ENCODE data around the gene TRA2A. TPM values are rescaled to one million over a fixed set of nuclear protein-coding genes. Genes with fewer than 3 reads are reported as not detected.
"Not testable (repeated sequence)": the region's sequence is repeated elsewhere in the genome, so short reads cannot be mapped to it uniquely, and the experiment has no call there.

The TRA2A gene
- total RNA-seq: 27.7 TPM
- long read RNA-seq, partial matches to known transcripts: 0 of 4 reads
- long read RNA-seq, other reads (novel, unspliced or antisense): 2 of 4 reads

DNA sequence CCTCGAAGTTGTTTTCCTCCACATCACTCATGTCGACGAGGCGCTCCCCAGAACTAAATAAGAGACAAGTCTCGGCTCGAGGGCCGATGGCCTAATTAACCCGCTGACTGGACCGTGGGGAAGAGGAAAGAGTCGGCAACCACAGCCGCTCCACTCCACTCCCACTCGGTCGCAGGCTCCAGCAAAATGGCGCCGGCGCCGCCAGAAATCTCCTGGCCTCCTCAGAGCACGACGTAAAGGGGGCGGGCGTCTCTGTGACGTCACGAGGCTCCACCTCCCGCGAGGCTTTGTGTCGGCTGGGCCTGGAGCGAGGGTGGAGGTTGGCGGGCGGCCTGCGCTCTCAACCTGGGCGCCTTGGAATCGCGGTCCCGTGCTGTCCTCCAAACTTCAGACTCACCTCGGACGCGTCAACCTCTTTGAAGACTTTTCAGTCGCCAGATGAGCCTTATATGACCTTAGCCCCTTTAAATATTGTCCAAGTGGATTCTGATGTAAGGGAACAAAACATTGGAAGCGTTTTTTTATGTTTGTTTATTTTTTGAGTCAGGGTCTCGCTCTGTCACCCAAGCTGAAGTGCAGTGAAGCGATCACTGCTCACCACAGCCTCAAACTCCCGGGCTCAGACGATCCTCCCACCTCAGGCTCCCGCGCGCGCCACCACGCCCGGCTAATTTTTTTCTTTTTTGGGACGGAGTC, at the start of gene TRA2A:
Gene TRA2A, minus strand, starts transcription at position 188 of the 696 bp plus-strand sequence. Its CDS starts 157 bp downstream, at position 31.
- intact Hi-C loops (cut with DNase I): no loop called here
- DNase-seq (ENCODE audit: missing footprints): peak; percentile 99
- peak; percentile 98 for ATAC-seq

DNA sequence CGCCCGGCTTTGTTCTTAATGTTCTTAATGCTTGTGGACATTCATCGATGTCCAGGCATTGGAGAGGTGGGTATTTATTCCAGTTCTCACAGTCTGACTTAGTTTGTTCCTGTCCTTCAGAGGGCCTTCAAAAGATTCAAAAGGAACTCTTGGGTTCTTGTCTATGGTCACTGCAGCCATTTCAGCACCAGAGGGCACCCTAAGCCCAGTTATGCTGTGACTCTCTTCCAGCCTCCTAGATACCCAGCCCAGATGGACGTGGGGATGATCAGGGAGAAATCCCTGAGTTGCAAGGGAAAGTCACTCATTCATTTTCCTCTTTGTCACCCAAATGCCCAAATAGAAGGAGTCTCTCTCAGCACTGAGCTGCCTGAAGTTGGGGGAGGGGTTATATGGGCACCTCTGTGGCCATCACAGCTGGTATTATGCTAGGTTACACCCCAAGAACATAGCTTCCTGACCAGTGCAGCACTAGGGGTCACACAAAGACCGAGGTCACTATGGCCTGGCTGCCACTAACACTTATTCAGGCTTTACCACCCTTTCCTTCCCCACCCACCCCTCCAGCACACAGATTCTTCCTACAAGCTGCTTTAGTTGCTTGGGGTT, 38.9 kb upstream of the TRA2A start:
- ATAC-seq (peak; percentile 93), DNase-seq (ENCODE audit: missing footprints) (peak; percentile 73)
- intact Hi-C loops (cut with DNase I): loop anchor here (1.0 to 5.0 kb wide), 2 partner anchors 142 to 1097 kb away; no protein-coding TSS in a partner anchor

DNA sequence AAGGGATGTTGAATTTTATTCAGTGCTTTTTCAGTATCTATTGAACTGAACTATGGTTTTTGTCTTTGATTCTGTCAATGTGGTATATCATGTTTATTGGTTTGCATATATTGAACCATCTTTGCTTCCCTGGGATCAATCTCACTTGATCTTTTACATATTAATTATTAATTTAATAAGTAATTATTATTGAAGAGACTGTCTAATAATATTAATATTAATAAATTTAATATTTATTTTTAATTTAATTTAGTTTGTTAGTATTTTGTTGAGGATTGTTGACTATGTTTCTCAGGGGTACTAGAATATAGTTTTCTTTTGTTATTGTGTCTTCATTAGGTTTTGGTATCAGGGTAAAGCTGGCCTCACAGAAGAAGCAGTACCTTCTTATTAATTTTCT, 26.5 kb upstream of the TRA2A start:
- ATAC-seq (no peak), DNase-seq (ENCODE audit: missing footprints) (no peak)
- intact Hi-C loops (cut with DNase I): no loop called here

DNA sequence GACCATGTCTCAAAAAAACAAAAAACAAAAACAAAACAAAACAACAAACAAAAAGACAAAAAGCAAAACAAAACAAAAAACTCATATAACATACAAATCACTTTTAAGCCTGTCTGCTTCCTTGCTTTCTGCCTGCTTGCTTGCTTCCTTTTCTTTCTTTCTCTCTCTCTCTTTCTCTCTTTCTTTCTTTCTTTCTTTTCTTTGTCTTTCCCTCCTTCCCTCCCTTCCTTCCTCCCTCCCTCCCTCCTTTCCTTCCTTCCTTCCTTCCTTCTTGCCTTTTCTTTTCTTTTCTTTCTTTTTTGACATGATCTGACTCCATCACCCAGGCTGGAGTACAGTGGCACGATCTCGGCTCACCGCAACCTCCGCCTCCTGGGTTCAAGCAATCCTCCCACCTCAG, 15.9 kb upstream of the TRA2A start:
- DNase-seq (ENCODE audit: missing footprints) (no peak), ATAC-seq (no peak)
- intact Hi-C loops (cut with DNase I): loop anchor here (1.0 to 10.0 kb wide), 2 partner anchors 165 to 273 kb away; no protein-coding TSS in a partner anchor

DNA sequence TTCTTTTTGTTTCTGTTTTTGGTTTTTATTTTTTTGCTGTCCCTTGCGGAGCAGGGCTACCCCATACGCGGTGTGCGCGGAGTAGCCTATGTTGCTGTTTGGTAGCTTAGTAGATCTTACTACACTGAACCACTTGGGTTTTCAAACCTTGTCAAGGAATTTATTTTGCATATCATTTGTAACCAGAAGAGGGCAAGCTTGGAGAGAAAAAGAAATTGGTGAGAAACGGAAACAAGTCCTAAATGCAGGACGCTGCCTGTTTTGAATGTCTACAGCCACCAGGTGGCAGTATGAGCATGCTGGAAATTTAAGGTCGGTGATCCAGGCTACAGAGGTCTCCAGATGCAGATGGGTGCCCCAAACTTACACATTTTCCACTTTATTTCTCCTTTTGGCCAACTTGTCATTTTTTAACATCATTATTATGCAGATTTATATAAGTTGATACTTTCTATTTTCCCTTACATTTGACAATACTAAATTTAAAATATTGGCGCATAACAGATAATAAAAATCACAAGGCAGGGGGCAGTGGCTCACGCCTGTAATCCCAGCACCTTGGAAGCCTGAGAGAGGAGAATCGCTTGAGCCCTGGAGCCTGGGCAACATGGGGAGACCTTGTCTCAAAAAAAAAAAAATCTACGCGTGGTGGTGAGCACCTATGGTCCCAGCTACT, 15.3 kb upstream of the TRA2A start:
- intact Hi-C loops (cut with DNase I): loop anchor here (1.0 to 10.0 kb wide), 2 partner anchors 165 to 272 kb away; no protein-coding TSS in a partner anchor
- ATAC-seq: peak; percentile 82
- peak; percentile 67 for DNase-seq (ENCODE audit: missing footprints)

DNA sequence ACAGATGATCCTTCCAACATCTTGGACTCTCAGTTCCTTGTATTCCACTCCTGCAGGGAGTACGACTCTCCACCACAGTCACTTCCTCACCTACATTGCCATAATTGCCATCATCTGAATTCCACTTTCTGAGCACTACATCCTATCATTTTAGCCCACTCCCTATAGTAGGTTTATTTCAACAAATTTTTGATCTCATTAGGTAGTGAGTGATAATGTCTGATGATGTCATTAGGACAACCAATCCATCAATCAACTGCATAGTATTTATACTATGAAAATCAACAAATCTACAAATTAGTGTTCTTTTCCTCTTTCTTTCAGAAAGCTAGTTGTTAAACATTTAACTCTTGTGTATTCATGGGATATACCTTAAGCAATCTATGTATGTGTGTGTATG, 13.7 kb upstream of the TRA2A start:
- ATAC-seq (no peak), DNase-seq (ENCODE audit: missing footprints) (no peak)
- intact Hi-C loops (cut with DNase I): loop anchor here (10.0 kb wide), 1 partner anchor 271 kb away; no protein-coding TSS in a partner anchor

DNA sequence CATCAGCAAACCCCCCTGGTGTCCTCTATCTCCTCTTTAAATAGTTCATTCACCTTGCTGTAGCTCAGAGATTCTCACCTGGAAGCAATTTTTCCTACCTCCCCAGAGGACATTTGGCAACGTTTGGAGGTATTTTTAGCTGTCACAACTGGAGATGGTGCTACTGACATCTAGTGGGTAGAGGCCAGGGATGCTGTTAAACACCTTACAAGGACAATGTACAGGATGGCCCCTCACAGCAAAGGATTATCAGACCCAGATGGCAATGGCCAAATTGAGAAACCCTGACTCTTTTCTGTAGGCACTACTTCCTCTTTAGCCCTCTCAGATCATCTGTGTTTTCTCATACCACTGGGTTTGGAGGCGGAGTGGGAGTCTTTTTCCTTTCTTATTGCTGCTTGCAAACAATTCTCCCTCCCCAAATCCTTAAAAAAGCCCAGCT, 13.2 kb upstream of the TRA2A start:
- no peak for DNase-seq (ENCODE audit: missing footprints)
- intact Hi-C loops (cut with DNase I): loop anchor here (10.0 kb wide), 1 partner anchor 270 kb away; no protein-coding TSS in a partner anchor
- no peak for ATAC-seq

DNA sequence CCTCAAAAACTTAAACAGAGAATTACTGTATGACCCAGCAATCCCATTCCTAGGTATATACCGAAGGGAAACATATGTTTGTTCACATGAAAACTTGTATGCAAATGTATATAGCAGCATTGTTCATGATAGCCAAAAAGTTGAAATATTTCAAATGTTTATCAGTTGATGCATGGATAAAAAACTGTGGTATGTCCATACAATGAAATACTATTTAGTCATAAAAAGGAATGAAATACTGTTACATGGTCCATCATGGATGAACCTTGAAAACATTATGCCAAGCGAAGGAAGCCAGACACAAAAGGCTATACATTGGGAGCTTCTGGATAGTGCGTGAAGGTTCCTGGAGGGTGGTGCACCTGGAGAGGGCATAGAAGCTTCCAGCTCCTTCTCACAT, 11.0 kb upstream of the TRA2A start:
- intact Hi-C loops (cut with DNase I): loop anchor here (10.0 kb wide), 1 partner anchor 268 kb away; no protein-coding TSS in a partner anchor
- no peak for DNase-seq (ENCODE audit: missing footprints)
- no peak for ATAC-seq

DNA sequence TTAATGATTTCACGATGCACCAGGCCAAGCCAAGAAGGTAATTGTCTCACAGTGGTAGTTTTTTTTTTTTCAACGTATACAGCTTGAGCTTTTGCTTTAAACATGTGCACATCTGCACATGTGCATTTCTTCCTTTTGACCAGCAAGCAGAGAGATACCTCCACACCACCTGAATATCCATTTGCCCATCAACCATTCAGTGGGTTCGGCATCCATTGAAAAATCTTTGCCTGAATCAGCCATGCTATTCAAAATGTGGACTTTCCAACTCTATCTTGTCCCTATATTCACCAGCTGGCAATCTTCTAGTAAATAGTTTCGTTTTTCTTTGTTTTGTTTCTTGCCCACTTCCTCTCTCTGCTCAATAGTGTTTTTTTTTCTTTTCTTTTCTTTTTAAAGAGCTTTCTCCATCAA, 7.7 kb upstream of the TRA2A start:
- ATAC-seq: no peak
- intact Hi-C loops (cut with DNase I): no loop called here
- no peak for DNase-seq (ENCODE audit: missing footprints)

DNA sequence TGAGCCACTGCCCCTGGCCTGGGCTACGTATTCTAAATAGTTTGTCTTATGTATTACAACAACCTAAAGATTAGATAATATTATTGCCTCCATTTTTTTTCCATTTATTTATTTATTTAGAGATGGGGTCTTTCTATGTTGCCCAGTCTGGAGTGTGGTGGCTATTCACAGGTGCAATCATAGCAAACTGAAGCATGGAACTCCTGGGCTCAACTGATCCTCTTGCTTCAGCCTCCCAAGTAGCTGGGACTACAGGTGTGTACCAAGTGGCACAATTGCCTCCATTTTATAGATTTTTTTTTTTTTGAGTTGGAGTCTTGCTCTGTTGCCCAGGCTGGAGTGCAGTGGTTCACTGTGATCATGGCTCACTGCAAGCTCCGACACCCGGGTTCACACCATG, 6.5 kb upstream of the TRA2A start:
- ATAC-seq (no peak), DNase-seq (ENCODE audit: missing footprints) (no peak)
- intact Hi-C loops (cut with DNase I): no loop called here

DNA sequence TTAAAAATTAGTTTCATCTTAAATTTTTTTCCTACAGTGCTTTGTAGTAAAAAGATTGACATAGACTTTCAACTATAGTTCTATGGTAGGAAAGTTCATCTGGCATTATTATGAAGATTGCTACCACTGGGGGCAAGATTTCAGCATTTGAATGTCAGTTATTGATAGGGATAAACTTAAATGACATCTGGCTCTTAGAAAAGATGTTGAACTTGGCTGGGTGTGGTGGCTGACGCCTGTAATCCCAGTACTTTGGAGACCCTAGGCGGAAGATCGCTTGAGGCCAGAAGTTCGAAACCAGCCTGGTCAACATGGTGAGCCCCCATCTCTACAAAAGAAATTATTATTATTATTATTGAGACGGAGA, 1.4 kb upstream of the TRA2A start:
- intact Hi-C loops (cut with DNase I): no loop called here
- DNase-seq (ENCODE audit: missing footprints): no peak
- ATAC-seq: no peak

DNA sequence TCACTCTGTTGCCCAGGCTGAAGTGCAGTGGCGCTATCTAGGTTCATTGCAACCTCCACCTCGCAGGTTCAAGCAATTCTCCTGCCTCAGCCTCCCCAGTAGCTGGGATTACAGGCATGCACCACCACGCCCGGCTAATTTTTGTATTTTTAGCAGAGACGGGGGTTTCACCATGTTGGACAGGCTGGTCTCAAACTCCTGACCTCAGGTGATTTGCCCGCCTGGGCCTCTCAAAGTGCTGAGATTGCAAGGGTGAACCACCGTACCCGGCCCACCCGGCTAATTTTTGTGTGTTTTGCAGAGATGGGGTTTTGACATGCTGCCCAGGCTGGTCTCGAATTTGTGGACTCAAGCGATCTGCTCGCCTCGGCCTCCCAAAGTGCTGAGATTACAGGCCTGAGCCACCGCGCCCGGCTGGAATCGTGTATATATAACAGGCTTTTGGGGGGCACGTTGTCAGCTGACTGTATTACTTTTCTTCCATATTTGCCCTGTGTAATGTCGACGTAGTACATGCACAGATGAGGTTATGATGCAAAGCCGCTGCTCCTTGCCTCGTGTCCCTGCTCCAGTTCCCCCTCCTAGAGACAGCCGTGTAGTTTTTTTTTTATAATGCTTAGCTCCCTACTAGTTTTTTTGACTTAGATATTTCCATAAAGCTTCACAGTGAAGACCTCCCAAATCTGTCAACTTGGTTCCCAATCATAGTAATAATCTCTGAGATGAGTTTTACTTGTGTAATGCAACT, 883 bp upstream of the TRA2A start:
- no peak for ATAC-seq
- no peak for DNase-seq (ENCODE audit: missing footprints)
- intact Hi-C loops (cut with DNase I): no loop called here

DNA sequence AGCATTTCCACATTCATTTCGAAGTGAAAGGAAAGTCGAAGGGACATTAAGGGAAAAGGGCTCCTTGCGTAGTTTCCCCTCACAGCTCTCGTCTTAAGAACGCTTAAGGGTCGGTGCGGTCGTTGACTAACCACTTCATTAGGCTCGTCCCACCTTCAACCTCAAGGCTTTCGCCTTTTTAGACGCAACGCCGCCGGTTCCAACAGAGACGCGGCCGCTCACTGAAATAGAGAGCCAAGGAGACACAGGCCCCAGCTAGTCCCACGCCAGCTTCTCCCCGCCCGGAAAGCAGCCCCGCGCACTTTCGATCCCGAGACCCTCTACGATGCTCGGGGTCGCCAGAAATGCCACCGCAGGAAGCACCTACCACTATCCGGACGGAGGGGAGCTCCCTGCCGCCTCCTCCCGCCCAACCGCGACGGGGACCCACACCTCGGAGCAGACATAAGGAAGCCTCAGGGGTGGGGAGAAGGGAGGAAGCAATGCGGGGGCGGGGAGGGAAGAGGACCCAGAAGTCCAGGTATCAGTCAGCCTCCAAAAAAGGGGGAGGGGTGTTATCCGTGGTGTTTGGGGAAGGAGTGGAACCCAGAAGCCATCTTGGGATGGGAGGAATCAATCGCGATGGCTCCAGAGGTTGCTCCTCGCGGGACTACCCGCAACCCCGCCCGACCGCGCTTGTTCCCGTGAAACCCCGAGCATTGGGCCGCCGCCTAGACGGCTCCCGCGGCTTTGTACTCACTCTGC, 559 bp downstream of the TRA2A start:
- peak; percentile 70 for ATAC-seq
- intact Hi-C loops (cut with DNase I): no loop called here
- peak; percentile 74 for DNase-seq (ENCODE audit: missing footprints)

DNA sequence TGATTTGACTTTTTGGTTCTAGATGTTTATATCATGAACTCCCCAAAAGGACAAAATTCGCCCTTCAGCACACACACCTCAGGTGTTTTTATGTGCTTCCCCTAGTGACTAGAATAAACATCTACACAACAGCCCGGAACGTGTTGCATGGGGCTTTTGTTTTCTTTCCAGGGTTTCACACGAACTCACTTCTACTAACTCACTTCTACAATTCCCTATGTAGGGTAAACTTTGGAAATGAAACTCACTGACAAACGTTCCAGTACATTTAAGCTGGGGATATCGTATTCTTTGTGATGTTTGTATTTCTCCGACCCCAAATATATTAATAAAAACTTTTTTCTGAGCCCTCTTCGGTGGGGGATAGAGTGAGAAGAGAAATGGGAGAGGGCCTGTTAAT, 1.4 kb downstream of the TRA2A start:
- ATAC-seq: no peak
- intact Hi-C loops (cut with DNase I): no loop called here
- no peak for DNase-seq (ENCODE audit: missing footprints)

DNA sequence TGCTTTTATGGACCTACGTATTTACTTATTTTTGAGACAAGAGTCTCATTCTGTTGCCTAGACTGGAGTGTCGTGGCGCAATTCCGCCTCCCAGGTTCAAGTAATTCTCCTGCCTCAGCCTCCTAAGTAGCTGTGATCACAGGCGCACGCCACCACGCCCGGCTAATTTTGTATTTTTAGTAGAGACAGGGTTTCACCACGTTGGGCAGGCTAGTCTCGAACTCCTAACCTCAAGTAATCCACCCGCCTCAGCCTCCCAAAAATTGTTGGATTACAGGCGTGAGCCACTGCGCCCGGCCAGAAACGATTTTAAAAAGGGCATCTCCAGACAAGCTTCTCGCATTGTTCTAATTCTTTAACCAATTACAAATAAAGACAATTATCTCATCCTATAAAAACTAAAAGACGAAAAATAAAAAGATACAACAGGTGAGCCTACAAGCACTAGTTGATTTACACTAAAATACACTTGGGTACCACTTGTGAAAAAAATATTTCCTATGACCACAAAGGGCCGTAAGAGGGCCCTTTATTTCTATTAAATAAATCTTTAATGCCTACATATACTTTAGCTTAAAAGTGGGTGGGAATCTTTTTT, 2.4 kb downstream of the TRA2A start:
- ATAC-seq: no peak
- intact Hi-C loops (cut with DNase I): loop anchor here (10.0 kb wide), 1 partner anchor 345 kb away; the partner anchor contains the start of gene NUP42
- no peak for DNase-seq (ENCODE audit: missing footprints)

DNA sequence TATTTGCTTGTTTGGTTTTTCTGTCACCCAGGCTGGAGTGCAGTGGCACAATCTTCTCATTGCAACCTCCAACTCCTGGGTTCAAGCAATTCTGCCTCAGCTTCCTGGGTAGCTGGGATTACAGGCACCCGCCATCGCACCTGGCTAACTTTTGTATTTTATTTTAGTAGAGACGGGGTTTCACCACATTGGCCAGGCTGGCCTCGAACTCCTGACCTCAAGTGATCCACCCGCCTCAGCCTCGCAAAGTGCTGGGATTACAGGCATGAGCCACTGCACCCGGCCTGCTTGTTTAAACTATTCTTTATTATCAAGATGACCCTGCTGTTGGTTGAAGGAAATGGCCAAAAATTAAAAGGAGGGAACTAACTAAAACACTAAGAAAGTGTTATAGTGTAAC, 6.2 kb downstream of the TRA2A start:
- ATAC-seq; DNase-seq (ENCODE audit: missing footprints): not testable (repeated sequence)
- intact Hi-C loops (cut with DNase I): loop anchor here (10.0 kb wide), 1 partner anchor 341 kb away; the partner anchor contains the start of gene NUP42

DNA sequence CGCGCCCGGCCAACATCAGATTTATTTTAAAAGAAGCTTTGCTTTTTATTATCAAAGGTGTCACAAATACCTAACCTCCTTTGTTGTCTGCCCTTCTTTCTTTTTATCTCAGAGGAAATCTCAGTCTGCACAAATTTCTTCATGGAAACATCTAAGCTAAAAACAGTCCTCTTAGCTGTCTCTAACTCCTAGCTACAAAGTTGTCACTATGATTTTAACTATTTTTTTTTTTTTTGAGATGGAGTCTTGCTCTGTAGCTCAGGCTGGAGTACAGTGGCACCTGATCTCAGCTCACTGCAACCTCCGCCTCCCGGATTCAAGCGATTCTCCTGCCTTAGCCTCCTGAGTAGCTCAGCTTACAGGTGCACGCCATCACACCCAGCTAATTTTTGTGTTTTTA, 7.3 kb downstream of the TRA2A start:
- DNase-seq (ENCODE audit: missing footprints): no peak
- ATAC-seq: no peak
- intact Hi-C loops (cut with DNase I): loop anchor here (10.0 kb wide), 1 partner anchor 340 kb away; the partner anchor contains the start of gene NUP42

All from Right ventricle myocardium inferior (tissue), 1 donor.